BJ (cell line): ENCODE data around the gene ZFP82. TPM values are rescaled to one million over a fixed set of nuclear protein-coding genes. Genes with fewer than 3 reads are reported as not detected.

Experiments used
- CTCF ChIA-PET: fragments of 350-600 bp; formaldehyde crosslinking; extraction: SDS; loops from one replicate; lab custom pipeline; 2021; ENCODE audit warnings: antibody characterized with exemption, inconsistent platforms; lab: Yijun Ruan, JAX
- POLR2A ChIA-PET: fragments of 300-600 bp; sonication (Branson Sonifier 250); formaldehyde crosslinking; extraction: SDS; loops from one replicate; lab custom pipeline; 2021; ENCODE audit warnings: antibody characterized with exemption; lab: Charles Lee
- DNase-seq: peaks from one replicate; pipeline ENCODE4 v3.0.0-alpha.2; 2011; ENCODE audit warnings: low read depth
- H3K27me3 ChIP-seq: 2 replicates; pipeline ENCODE4 v1.6.0; 2011; ENCODE audit warnings: low read length; ENCODE audit not compliant: control insufficient read depth, insufficient read depth
- H3K36me3 ChIP-seq: 2 replicates; pipeline ENCODE4 v1.5.1; 2011; ENCODE audit warnings: low read length; ENCODE audit not compliant: control insufficient read depth, insufficient read depth
- H3K4me3 ChIP-seq: 2 replicates; pipeline ENCODE4 v1.5.1; 2011; ENCODE audit warnings: low read depth, mild to moderate bottlenecking, control low read depth, low read length
- CTCF ChIP-seq: IDR thresholded peaks from 2 replicates; pipeline ENCODE4 v1.5.1; 2011; ENCODE audit warnings: low read depth, mild to moderate bottlenecking, control low read depth, inconsistent platforms, low read length, moderate library complexity; ENCODE audit not compliant: insufficient read depth
- polyA plus RNA-seq: library from polyadenylated mRNA; depleted of rRNA; stranded (reverse); fragments of >200 nt; gene quantifications from 2 replicates; pipeline ENCODE4 v1.2.3, GENCODE V29; 2011

Gene ZFP82
- polyA plus RNA-seq, 1 experiment: 1.8 TPM

- H3K27me3 ChIP-seq: no peaks in the 10 kb centered on the region
- no peak for TF ChIP-seq CTCF
- DNase-seq: no peak
- ChIA-PET CTCF (no interaction called here), POLR2A (no interaction called here)
- no peak overlapping the region for H3K4me3 ChIP-seq
- peaks cover 8% of the 10 kb centered on the region for H3K36me3 ChIP-seq
Measured at GRCh38 chr19:36392916-36393673, 25.3 kb downstream of the ZFP82 start.

DNA sequence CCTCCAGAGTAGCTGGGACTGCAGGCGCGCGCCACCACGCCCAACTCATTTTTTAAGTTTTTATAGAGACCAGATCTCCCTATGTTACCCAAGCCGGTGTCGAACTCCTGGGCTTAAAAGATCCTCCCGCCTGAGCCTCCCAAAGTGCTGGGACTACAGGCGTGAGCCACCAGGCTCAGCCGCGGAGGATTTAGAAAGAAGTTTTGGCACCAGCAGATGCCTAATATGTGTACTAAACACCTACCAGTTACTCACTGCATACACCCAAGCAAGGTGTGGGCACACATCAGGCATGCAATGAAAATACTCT lies 39.0 kb downstream of the ZFP82 start:
- H3K36me3 ChIP-seq: no peaks in the 10 kb centered on the region
- H3K27me3 ChIP-seq: no peaks in the 10 kb centered on the region
- ChIA-PET POLR2A (no interaction called here), CTCF (interaction anchor here (1.4 kb wide), 1 partner anchor 28 kb away, joined by 3 read pairs; no protein-coding TSS in a partner anchor)
- H3K4me3 ChIP-seq: peak overlapping the region; percentile 65
- TF ChIP-seq CTCF: no peak
- no peak for DNase-seq

GRCh38 chr19:36378625-36379509 lies 39.6 kb downstream of the ZFP82 start, which contains the start of gene ZFP14:
TSS of gene ZFP14 (minus strand) at chr19:36379201. CDS start at chr19:36367892, 11,309 bp downstream.
- POLR2A ChIA-PET: no interaction called here
- Histone ChIP-seq H3K27me3 (no peaks in the 10 kb centered on the region), H3K36me3 (no peaks in the 10 kb centered on the region), H3K4me3 (peak within 1 kb of the TSS; percentile 65)
- peak; percentile 40 for TF ChIP-seq CTCF
- DNase-seq: peak; percentile 49
- CTCF ChIA-PET: interaction anchor here (1.4 kb wide), 1 partner anchor 29 kb away, joined by 3 read pairs; no protein-coding TSS in a partner anchor

DNA sequence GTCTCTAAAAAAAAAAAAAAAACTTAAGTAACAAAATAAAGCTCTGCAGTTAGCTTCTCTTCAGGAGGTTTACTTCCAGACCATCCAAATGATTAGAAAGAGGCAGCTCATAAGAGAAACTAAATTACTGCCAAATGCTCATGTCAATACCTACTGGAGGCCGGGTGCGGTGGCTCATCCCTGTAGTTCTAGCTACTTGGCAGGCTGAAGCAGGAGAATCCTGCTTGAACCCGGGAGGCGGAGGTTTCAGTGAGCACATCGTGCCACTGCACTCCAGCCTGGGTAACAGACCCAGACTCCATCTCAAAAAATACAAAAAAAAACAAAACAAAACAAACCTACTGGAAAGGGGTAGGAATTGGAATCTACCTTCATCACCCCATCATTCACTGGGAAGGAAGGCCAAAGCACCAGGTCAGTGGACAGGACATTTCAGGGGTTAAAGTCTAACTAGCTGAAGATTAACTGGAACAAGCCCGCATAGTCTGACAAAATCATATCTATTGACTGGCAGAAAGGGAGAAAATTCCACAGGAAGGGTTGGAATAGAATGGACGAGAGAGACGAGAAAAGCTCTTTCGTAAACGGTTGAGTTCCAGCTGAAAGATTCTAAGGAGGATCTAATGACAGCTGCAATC lies 40.8 kb downstream of the ZFP82 start:
- H3K4me3 ChIP-seq: peak overlapping the region; percentile 65
- H3K27me3 ChIP-seq: no peaks in the 10 kb centered on the region
- TF ChIP-seq CTCF: no peak
- POLR2A ChIA-PET: no interaction called here
- CTCF ChIA-PET: interaction anchor here (1.4 kb wide), 1 partner anchor 9 kb away, joined by 5 read pairs; no protein-coding TSS in a partner anchor
- no peak for DNase-seq
- H3K36me3 ChIP-seq: no peaks in the 10 kb centered on the region
